Endodermal cell (in vitro differentiated cells): ENCODE results near the gene ZNRF3. TPM values are rescaled to one million over a fixed set of nuclear protein-coding genes. Genes with fewer than 3 reads are reported as not detected.

Experiments
- DNase-seq: peaks from one replicate; pipeline ENCODE4 v3.0.0-alpha.2; 2017
- H3K27ac ChIP-seq: 2 replicates; pipeline ENCODE4 v1.5.1; 2013; ENCODE audit warnings: mild to moderate bottlenecking, low read depth, low read length, moderate library complexity
- H3K27me3 ChIP-seq: 2 replicates; pipeline ENCODE4 v1.6.1; 2013; ENCODE audit warnings: mild to moderate bottlenecking, low read length, moderate library complexity; ENCODE audit not compliant: insufficient read depth, control insufficient read depth, poor library complexity, severe bottlenecking
- H3K36me3 ChIP-seq: 2 replicates; pipeline ENCODE4 v1.7.0; 2013; ENCODE audit warnings: mild to moderate bottlenecking, low read length, moderate library complexity; ENCODE audit not compliant: control insufficient read depth, insufficient read depth
- H3K4me1 ChIP-seq: one replicate; pipeline ENCODE4 v1.7.0; 2013; ENCODE audit warnings: low read length; ENCODE audit not compliant: control insufficient read depth, insufficient read depth
- H3K4me3 ChIP-seq: 2 replicates; pipeline ENCODE4 v1.5.1; 2013; ENCODE audit warnings: mild to moderate bottlenecking, low read length, moderate library complexity
- H3K9ac ChIP-seq: 2 replicates; pipeline ENCODE4 v1.6.1; 2013; ENCODE audit warnings: mild to moderate bottlenecking, low read length, moderate library complexity; ENCODE audit not compliant: poor library complexity, severe bottlenecking; ENCODE audit errors: extremely low read depth
- H3K9me3 ChIP-seq: 2 replicates; pipeline ENCODE4 v1.6.1; 2013; ENCODE audit warnings: mild to moderate bottlenecking, low read length, moderate library complexity; ENCODE audit not compliant: control insufficient read depth
- H3K27ac Mint-ChIP-seq: 2 replicates; pipeline ENCODE4 v1.8.0; 2020; ENCODE audit warnings: mixed read lengths
- H3K27me3 Mint-ChIP-seq: 2 replicates; pipeline ENCODE4 v1.8.0; 2021; ENCODE audit warnings: mild to moderate bottlenecking, mixed read lengths; ENCODE audit not compliant: insufficient read depth
- H3K36me3 Mint-ChIP-seq: 2 replicates; pipeline ENCODE4 v1.8.0; 2020; ENCODE audit warnings: low read depth, mixed read lengths
- H3K4me1 Mint-ChIP-seq: 2 replicates; pipeline ENCODE4 v1.8.0; 2020; ENCODE audit warnings: mixed read lengths
- H3K4me3 Mint-ChIP-seq: 2 replicates; pipeline ENCODE4 v1.8.0; 2020; ENCODE audit warnings: mild to moderate bottlenecking, moderate library complexity, mixed read lengths
- H3K9me3 Mint-ChIP-seq: 2 replicates; pipeline ENCODE4 v1.8.0; 2020; ENCODE audit warnings: mild to moderate bottlenecking, mixed read lengths
- CTCF ChIP-seq: fragments of 200-600 bp; sonication (generic); conservative IDR thresholded peaks from 2 replicates; pipeline ENCODE4 v1.5.0; 2021; ENCODE audit warnings: antibody characterized with exemption, mild to moderate bottlenecking
- WGBS, 2 experiments: methylation state at CpG; one replicate each; pipeline versions ENCODE4 v1.1.5 to v1.1.7; 2013; ENCODE audit warnings: missing lambda C conversion rate in 2 of 2, mixed read lengths in 1 of 2; ENCODE audit not compliant: insufficient coverage in 1 of 2, insufficient read length in 1 of 2; 5-methylcytosine and 5-hydroxymethylcytosine counted together
- total RNA-seq, 2 donors: library from RNA; stranded (reverse); fragmentation: NEBNext Ultra II Directional in 1 of 2; extraction: Animal tissue kit (Norgen Biotek cat#: 25700) in 1 of 2; gene quantifications; 2 replicates in 1 of 2; 3 replicates in 1 of 2; pipeline ENCODE4 v1.2.1, GENCODE V29; 2021

The ZNRF3 gene
- total RNA-seq, 2 donors from 2014 or later, result 15.8 to 19.8 TPM

DNA sequence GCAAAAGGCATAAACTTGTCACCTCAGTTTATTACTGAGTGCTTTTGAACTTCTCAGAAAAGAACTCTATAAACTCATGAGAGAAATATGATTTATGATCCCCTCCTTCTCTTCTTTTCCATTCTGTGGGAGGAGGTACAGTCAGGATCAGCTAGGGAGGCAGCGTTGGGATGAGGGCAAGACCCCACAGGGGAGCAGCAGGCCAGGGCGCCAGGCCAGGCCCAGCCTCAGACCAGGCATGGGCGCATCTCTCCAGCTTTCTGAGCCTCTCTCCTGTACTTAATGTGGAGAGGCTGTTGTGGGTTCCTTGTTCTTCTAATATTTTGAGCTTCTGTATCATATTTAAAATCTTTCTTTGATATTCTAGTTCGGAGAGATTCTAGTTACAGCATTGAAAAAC lies 106.5 kb downstream of the ZNRF3 start:
- peaks cover 52% of the 10 kb centered on the region for H3K36me3 ChIP-seq
- no peak for TF ChIP-seq CTCF
- H3K27ac ChIP-seq, result no peak overlapping the region
- H3K27me3 ChIP-seq, result no peaks in the 10 kb centered on the region
- Mint-ChIP-seq H3K27me3 (no peaks in the 10 kb centered on the region), H3K9me3 (peaks cover 7% of the 10 kb centered on the region), H3K4me1 (peaks cover 41% of the 10 kb centered on the region), H3K4me3 (no peak overlapping the region), H3K27ac (peak overlapping the region; percentile 82), H3K36me3 (peaks cover 56% of the 10 kb centered on the region)
- H3K4me1 ChIP-seq, result peaks cover 5% of the 10 kb centered on the region
- no peak overlapping the region for H3K9ac ChIP-seq
- no peak for DNase-seq
- H3K9me3 ChIP-seq, result peaks cover 13% of the 10 kb centered on the region
- no peak overlapping the region for H3K4me3 ChIP-seq
- 93% methylated on average over 4 of the region's 4 CpGs; no CpG with 5 or more reads in 1 of the 2 experiments for WGBS, 2 experiments

DNA sequence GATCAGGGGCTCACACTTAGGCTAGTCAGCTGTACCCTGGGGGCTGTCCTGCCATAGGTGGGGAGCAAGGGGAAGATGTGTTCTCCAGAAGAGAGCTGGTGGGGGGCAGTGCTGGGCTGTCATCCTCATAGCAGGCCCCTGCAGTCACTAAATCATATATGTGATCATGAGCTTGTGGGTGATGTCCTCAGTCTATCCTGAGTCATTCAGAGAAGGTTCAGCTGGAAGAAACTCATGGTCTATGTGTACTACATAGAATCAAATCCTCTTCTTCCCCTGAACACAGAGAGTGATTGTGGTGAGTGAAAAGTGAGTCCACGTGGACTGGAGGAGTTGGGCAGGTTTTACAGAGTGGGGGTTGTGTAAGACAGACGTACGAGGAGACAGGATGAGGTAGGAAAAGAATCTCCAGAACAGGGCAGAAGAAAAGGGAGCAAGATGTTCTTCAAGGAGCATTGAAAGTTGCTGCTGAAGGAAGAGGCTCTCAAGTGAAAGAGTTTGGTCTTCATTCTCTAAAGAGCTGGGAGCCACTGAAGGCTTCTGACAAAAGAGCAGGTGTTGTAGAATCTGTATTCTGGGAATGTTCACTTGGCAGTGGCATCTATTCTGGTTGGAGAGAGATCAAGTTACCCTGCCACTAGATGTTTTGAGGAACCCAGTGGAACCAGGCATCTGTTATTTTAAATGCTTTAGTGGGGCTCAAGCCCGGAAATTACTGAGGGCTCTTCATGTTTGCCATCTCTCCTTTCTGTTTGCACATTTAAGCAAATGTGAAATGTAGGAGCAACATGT lies 109.4 kb downstream of the ZNRF3 start:
- Mint-ChIP-seq H3K4me1 (peaks cover 27% of the 10 kb centered on the region), H3K9me3 (no peaks in the 10 kb centered on the region), H3K4me3 (no peak overlapping the region), H3K27me3 (no peaks in the 10 kb centered on the region), H3K27ac (no peak overlapping the region), H3K36me3 (peaks cover 43% of the 10 kb centered on the region)
- no peaks in the 10 kb centered on the region for H3K27me3 ChIP-seq
- DNase-seq, result no peak
- no peaks in the 10 kb centered on the region for H3K9me3 ChIP-seq
- WGBS, 2 experiments, result 95 to 100% methylated on average over 2 to 4 of the region's 4 CpGs
- no peak overlapping the region for H3K27ac ChIP-seq
- H3K36me3 ChIP-seq, result peaks cover 50% of the 10 kb centered on the region
- no peaks in the 10 kb centered on the region for H3K4me1 ChIP-seq
- H3K9ac ChIP-seq, result no peak overlapping the region
- no peak for TF ChIP-seq CTCF
- H3K4me3 ChIP-seq, result no peak overlapping the region

GRCh38 chr22:28994522-28994921 lies 111.2 kb downstream of the ZNRF3 start:
- Mint-ChIP-seq H3K27ac (no peak overlapping the region), H3K36me3 (peaks cover 36% of the 10 kb centered on the region), H3K4me1 (peaks cover 20% of the 10 kb centered on the region), H3K9me3 (no peaks in the 10 kb centered on the region), H3K4me3 (no peak overlapping the region), H3K27me3 (no peaks in the 10 kb centered on the region)
- H3K4me1 ChIP-seq, result peaks cover 4% of the 10 kb centered on the region
- peaks cover 36% of the 10 kb centered on the region for H3K36me3 ChIP-seq
- H3K4me3 ChIP-seq, result no peak overlapping the region
- H3K27me3 ChIP-seq, result no peaks in the 10 kb centered on the region
- no peak overlapping the region for H3K9ac ChIP-seq
- no peak overlapping the region for H3K27ac ChIP-seq
- TF ChIP-seq CTCF, result no peak
- DNase-seq, result no peak
- no peaks in the 10 kb centered on the region for H3K9me3 ChIP-seq
- 87 to 95% methylated on average over 4 of the region's 4 CpGs for WGBS, 2 experiments
